Upper lobe of left lung (tissue), 6 donors: ENCODE results near the gene RALGAPA2. TPM values are rescaled to one million over a fixed set of nuclear protein-coding genes. Genes with fewer than 3 reads are reported as not detected.

Source experiments
- ATAC-seq, 2 donors: fragments of 200-7000 bp; cut with Tn5 transposase; one replicate each; pipeline ENCODE4 v1.9.1; 2022; ENCODE audit warnings: mild to moderate bottlenecking in 2 of 2, moderate library complexity in 2 of 2; ENCODE audit not compliant: low FRiP score in 2 of 2
- DNase-seq, 2 donors: peaks; one replicate each; pipeline ENCODE4 v3.0.0-alpha.2; 2019 to 2020
- H3K27ac ChIP-seq, 4 donors: fragments of 200-600 bp; sonication (generic); one replicate each; pipeline ENCODE4 v1.5.1; 2016 to 2019
- H3K27me3 ChIP-seq, 4 donors: fragments of 200-600 bp; sonication (generic); one replicate each; pipeline ENCODE4 v1.5.1; 2017 to 2019
- H3K36me3 ChIP-seq, 4 donors: fragments of 200-600 bp; sonication (generic); one replicate each; pipeline ENCODE4 v1.5.1; 2016 to 2019
- H3K4me1 ChIP-seq, 4 donors: fragments of 200-600 bp; sonication (generic); one replicate each; pipeline ENCODE4 v1.5.1; 2018 to 2019
- H3K4me3 ChIP-seq, 4 donors: fragments of 200-600 bp; sonication (generic); one replicate each; pipeline ENCODE4 v1.5.1; 2017 to 2019; ENCODE audit warnings: mild to moderate bottlenecking in 2 of 4, moderate library complexity in 1 of 4
- H3K9me3 ChIP-seq, 4 donors: fragments of 200-600 bp; sonication (generic); one replicate each; pipeline ENCODE4 v1.5.1; 2018 to 2019
- EP300 ChIP-seq, 4 donors: sonication (generic); formaldehyde crosslinking; IDR thresholded peaks; one replicate each; pipeline ENCODE4 v1.5.1; 2017; ENCODE audit warnings: antibody characterized with exemption in 4 of 4, control low read depth in 2 of 4
- POLR2A ChIP-seq, 4 donors: fragments of 450-650 bp; IDR thresholded peaks; one replicate each; pipeline ENCODE4 v1.5.1; 2016 to 2017; ENCODE audit warnings: antibody characterized with exemption in 4 of 4, mild to moderate bottlenecking in 2 of 4
- POLR2AphosphoS5 ChIP-seq, 2 donors: sonication (generic); formaldehyde crosslinking; IDR thresholded peaks; one replicate each; pipeline ENCODE4 v1.5.1; 2017; ENCODE audit warnings: antibody characterized with exemption in 2 of 2
- WGBS, 2 donors: methylation state at CpG; one replicate each; pipeline ENCODE4 v1.1.5; 2017 to 2018; 5-methylcytosine and 5-hydroxymethylcytosine counted together
- total RNA-seq, 6 donors: library from RNA; depleted of rRNA in 4 of 6; stranded (reverse); fragments of >200 nt in 4 of 6; gene quantifications; one replicate each; pipeline versions ENCODE4 v1.1.0 to v1.2.1, GENCODE V29; 2016 to 2021
- TF ChIP-seq, protein P1 (sequence below), 6 experiments: fragments of 450-650 bp in 4 of 6; fragments of 200-600 bp in 2 of 6; sonication (generic) in 2 of 6; IDR thresholded peaks; one replicate each; pipeline ENCODE4 v1.5.1; 2016 to 2019; ENCODE audit warnings: antibody characterized with exemption in 6 of 6
- donor health status: DM: no; HTN: no; CAD: no; lungs with moderate emphysema.
- donor health status: DM: no; HTN: yes; CAD: no; lungs with severe emphysema.

RALGAPA2 gene
- total RNA-seq, 6 donors from 2014 or later: 50.8 to 95.3 (median 65.3) TPM

DNA sequence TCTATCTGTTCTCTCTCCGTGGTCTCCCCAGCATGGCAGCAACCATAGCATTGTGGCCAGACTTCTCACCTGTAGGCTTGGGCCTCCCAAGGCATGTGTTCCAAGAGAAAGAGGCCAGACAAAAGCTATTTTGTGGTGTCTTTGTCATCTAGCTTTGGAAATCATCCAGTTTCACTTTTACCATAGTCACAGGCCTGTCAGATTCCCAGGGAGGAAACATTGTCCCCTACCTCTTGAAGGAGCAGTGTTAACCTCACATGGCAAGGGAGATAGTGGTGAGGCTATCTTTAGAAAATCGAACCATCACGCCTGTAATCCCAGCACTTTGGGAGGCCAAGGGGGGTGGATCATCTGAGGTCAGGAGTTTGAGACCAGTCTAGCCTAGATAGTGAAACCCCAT lies 42.3 kb upstream of the RALGAPA2 start:
- H3K27me3 ChIP-seq: no peaks in the 10 kb centered on the region
- DNase-seq (no peak), ATAC-seq (no peak)
- H3K4me1 ChIP-seq: peaks cover 9 to 27% (median 19%) of the 10 kb centered on the region in 4 donors
- 56 to 69% methylated on average over 3 of the region's 3 CpGs for WGBS, 2 donors
- peak overlapping the region in 3 of 4 donors; percentile 41 to 81 (median 64) for H3K27ac ChIP-seq
- no peak overlapping the region for H3K4me3 ChIP-seq
- TF ChIP-seq, protein P1, sequence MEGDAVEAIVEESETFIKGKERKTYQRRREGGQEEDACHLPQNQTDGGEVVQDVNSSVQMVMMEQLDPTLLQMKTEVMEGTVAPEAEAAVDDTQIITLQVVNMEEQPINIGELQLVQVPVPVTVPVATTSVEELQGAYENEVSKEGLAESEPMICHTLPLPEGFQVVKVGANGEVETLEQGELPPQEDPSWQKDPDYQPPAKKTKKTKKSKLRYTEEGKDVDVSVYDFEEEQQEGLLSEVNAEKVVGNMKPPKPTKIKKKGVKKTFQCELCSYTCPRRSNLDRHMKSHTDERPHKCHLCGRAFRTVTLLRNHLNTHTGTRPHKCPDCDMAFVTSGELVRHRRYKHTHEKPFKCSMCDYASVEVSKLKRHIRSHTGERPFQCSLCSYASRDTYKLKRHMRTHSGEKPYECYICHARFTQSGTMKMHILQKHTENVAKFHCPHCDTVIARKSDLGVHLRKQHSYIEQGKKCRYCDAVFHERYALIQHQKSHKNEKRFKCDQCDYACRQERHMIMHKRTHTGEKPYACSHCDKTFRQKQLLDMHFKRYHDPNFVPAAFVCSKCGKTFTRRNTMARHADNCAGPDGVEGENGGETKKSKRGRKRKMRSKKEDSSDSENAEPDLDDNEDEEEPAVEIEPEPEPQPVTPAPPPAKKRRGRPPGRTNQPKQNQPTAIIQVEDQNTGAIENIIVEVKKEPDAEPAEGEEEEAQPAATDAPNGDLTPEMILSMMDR (IDR thresholded peaks at IDR 0.05): no peak
- TF ChIP-seq EP300 (IDR thresholded peaks at IDR 0.05) (no peak), POLR2A (IDR thresholded peaks at IDR 0.05) (no peak), POLR2AphosphoS5 (IDR thresholded peaks at IDR 0.05) (no peak)
- no peaks in the 10 kb centered on the region for H3K36me3 ChIP-seq
- no peaks in the 10 kb centered on the region for H3K9me3 ChIP-seq

DNA sequence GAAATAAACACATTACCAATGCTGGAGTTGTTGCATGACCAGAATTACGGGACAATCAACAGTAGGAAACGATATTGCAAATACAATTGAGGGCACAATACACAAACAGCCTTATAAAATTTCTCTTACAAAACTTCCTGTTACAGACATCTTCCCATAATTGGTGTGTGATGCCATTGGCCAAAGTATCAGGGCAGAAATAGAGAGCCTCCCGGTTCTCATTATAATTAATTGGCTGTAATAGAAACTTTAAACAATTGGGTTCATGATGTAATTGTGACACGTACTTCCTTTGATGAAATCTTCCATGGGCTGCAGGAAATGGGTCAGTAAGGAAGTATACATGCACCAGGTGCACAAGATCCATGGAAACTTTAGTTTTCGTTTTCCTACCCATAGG lies 40.3 kb upstream of the RALGAPA2 start:
- no peak for ATAC-seq
- H3K4me1 ChIP-seq: peaks cover 4 to 20% (median 9%) of the 10 kb centered on the region in 4 donors
- H3K4me3 ChIP-seq: no peak overlapping the region
- TF ChIP-seq EP300 (IDR thresholded peaks at IDR 0.05): peak; percentile 21 to 78 (median 53)
- TF ChIP-seq, protein P1 (IDR thresholded peaks at IDR 0.05): no peak
- no peak for TF ChIP-seq POLR2A (IDR thresholded peaks at IDR 0.05)
- peak; percentile 59 to 85 for TF ChIP-seq POLR2AphosphoS5 (IDR thresholded peaks at IDR 0.05)
- 34 to 44% methylated on average over 5 of the region's 5 CpGs for WGBS, 2 donors
- peak overlapping the region; percentile 48 to 88 (median 75) for H3K27ac ChIP-seq
- H3K36me3 ChIP-seq: no peaks in the 10 kb centered on the region
- no peaks in the 10 kb centered on the region for H3K27me3 ChIP-seq
- H3K9me3 ChIP-seq: peaks cover 0 to 7% (median 0%) of the 10 kb centered on the region in 4 donors
- DNase-seq: no peak

DNA sequence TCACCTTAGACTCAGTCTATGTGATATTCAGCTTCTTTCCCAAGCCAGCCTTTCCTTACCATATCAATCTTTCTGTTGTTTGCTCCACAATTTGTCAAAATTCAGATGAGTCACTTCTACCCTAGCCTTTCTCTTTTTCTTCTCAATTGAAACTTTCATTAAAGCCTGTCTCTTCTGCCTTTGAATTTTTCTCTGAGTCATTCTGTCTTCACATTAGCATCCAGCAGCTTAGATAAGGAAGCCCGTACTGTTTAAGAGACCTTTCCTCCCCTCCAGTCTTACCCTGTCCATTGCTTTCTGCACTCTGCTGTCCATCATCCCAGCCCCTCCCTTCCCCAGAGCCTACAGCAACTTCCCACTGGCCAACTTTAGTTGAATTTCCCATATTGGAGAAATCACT lies 34.9 kb upstream of the RALGAPA2 start:
- H3K36me3 ChIP-seq: no peaks in the 10 kb centered on the region
- peaks cover 0 to 7% (median 0%) of the 10 kb centered on the region in 4 donors for H3K9me3 ChIP-seq
- DNase-seq (no peak), ATAC-seq (no peak)
- TF ChIP-seq POLR2A (IDR thresholded peaks at IDR 0.05) (no peak), EP300 (IDR thresholded peaks at IDR 0.05) (no peak), POLR2AphosphoS5 (IDR thresholded peaks at IDR 0.05) (no peak)
- TF ChIP-seq, protein P1 (IDR thresholded peaks at IDR 0.05): no peak
- 71 to 78% methylated on average over 1 of the region's 1 CpG for WGBS, 2 donors
- no peaks in the 10 kb centered on the region for H3K27me3 ChIP-seq
- H3K4me3 ChIP-seq: no peak overlapping the region
- peaks cover 28 to 34% (median 33%) of the 10 kb centered on the region in 4 donors for H3K4me1 ChIP-seq
- no peak overlapping the region for H3K27ac ChIP-seq

DNA sequence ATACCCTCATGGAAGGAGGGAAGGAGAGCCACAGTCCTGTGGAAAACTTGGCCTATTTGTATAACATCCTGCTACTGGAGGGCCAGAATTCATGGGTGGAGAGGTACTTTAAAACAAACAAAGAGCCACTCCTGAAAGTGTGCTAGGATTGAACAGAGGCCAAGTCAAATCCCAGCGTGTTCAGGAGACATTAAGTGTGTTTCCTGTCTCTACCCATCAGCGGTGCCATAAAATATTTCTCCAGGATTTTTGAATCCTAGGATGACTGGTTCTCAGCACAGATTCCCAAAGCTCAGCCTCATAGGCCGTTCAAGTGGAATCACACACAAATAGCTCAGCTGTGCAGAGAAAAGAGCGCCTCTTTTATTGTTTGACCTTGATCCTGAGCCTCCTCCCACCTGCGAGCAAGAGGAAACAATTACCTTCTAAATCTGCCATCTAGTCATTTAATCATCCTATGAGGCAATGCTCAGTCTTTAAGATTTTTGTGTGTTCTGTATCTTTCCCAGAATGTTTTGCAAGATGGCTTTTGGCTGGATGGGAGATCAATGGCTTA lies 31.8 kb upstream of the RALGAPA2 start:
- DNase-seq (no peak), ATAC-seq (peak in 1 of 2 donors; percentile 4)
- Histone ChIP-seq H3K4me3 (no peak overlapping the region), H3K27me3 (no peaks in the 10 kb centered on the region), H3K9me3 (peaks cover 0 to 7% (median 0%) of the 10 kb centered on the region in 4 donors), H3K4me1 (peaks cover 38 to 49% (median 42%) of the 10 kb centered on the region in 4 donors), H3K36me3 (no peaks in the 10 kb centered on the region), H3K27ac (peak overlapping the region; percentile 73 to 91 (median 86))
- no peak for TF ChIP-seq POLR2AphosphoS5 (IDR thresholded peaks at IDR 0.05)
- TF ChIP-seq, protein P1 (IDR thresholded peaks at IDR 0.05): no peak
- TF ChIP-seq EP300 (IDR thresholded peaks at IDR 0.05): peak in 1 of 4 donors; percentile 18
- 23 to 24% methylated on average over 5 of the region's 5 CpGs for WGBS, 2 donors
